Cerebellar cortex (tissue), 1 donor: ENCODE results near the gene GFM2.
"Not testable (repeated sequence)": the region's sequence is repeated elsewhere in the genome, so short reads cannot be mapped to it uniquely, and the experiment has no call there.

Experiments used
- DNase-seq: peaks from one replicate; pipeline ENCODE4 v3.0.0-alpha.2; 2015; ENCODE audit warnings: low spot score

GFM2 gene

DNA sequence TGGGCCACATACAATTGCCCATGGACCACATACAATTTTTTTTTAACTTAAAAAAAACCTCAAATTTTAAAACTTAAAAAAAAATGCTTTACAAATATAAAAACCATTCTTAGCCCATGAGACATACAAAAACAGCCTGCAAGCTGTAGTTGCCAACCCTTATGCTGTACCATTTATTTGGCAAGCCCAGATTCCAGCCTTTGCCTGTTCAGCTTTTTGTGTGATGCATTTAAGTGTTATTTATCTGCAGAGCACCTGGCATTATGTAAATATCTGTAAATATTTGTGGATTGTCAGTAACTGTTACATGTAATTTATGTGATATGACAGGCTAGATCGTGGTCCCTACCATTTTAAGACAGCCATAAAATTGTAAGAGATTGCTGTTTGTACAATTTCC, 49.3 kb downstream of the GFM2 start:
- no peak for DNase-seq

DNA sequence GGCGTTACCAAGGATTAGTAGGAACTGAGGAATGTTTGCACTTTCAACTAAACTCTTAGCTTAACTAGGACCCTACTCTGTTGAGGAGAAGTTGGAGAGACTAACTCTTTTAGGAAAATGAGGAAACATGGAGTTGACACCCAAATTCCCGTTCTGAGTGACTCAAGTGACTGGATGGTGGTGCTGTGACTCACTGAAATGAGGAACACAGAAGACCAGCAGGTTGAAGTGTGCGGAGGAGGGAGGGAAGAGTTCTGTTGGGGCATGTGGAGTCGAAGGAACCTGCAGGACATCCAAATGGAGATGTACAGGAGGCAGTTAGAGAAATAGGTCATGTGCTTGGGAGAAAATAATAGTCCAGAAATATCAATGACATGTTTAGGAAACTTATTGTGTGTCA, 73.7 kb downstream of the GFM2 start:
- DNase-seq = no peak

DNA sequence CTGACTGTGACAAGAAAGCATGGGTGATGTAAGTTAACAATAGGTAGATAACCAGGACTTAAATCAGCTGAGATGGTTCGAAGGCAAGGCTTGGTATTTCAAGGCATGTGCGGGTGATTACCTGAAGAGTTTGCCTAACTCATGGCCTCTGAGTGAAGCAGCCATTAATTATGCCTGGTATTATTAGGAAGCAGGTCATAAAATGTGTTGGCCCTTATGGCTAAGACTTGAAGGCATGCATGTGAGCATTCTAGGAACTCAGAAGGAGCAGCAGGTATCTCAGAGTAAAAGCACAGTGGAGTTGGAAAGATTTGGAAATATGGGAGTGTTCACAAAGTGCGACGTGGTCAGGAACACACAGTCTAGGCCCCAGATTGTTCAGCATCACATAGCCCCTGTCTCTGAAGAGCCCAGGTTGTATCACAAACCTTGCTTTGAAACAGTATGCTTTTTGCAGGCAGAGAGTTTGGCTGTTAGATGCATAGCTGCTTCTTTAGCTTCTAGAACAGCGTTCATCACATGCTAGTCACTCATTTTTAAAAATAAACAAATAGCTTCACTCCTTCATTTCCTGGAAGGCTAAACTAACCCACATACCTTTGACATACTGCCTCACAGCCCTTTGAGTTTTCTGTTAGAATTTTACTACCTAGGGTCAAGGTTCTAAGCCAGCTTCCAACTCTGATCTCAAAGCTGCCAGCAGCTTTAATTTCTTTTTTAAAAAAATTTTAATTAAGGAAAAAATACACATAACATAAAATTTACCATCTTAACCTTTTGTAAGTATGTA, 79.8 kb downstream of the GFM2 start:
- DNase-seq = peak; percentile 23

DNA sequence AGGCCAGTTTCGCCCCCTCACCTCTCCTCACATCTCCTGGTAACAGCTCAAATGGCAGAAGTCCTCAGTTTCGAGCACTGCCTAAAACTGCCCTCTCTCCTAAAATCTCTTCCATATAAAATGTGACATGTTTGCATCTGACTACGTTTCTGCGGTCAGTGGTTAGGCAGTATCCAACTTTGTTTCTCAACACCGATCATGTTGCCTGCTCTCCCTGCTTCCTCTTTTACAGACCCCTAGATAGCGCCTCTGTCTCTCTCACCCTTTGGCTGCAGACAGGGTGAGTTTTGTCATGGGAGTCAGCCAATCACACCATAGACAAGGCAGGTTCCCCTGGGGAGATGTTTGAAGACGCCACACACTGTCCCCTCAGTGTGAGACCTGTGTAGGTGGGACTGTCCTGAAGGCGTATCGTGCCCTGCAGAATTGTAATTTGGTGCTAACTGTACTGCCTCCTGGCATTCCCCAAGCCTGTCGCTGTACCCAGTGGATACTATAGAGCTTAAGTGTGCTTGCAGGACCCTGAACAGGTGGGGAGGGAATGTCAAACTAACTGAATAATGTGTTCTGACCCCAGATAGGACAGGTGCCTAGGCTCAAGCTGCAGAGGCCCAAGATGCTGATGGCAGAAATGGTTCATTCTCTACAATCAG, 80.8 kb downstream of the GFM2 start:
- peak; percentile 40 for DNase-seq

DNA sequence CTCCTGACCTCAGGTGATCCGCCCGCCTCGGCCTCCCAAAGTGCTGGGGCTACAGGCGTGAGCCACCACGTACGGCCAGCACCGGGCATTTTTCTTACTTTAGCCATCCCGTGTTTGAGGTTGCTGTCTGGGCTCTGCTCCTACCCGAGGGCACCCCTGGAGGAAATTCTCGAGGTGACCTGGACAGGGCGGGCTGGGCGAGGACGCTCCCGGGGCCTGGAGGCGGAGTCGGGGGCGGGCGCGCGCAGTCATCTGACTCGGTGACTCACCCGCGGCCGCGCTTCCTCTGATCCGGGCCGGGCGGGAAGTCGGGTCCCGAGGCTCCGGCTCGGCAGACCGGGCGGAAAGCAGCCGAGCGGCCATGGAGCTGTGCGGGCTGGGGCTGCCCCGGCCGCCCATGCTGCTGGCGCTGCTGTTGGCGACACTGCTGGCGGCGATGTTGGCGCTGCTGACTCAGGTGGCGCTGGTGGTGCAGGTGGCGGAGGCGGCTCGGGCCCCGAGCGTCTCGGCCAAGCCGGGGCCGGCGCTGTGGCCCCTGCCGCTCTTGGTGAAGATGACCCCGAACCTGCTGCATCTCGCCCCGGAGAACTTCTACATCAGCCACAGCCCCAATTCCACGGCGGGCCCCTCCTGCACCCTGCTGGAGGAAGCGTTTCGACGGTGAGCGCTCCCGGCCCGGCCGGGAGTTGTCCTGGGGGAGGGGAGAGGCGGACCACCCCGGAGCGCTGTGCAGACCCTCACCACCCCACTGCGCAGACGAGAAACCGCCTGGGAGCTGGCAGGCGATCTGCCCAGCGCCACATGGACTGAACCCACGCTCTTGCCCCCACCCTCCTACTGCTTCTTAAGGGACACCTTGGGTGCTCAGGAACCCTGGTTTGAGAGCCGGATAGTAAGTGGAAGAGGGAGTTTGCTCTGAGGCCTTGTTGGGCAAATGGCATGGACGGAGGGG, 81.7 kb downstream of the GFM2 start, which contains the start of gene HEXB:
TSS of gene HEXB (plus strand) at position 334 of the 952 bp plus-strand sequence. CDS start at position 362, 28 bp downstream.
- peak; percentile 83 for DNase-seq

DNA sequence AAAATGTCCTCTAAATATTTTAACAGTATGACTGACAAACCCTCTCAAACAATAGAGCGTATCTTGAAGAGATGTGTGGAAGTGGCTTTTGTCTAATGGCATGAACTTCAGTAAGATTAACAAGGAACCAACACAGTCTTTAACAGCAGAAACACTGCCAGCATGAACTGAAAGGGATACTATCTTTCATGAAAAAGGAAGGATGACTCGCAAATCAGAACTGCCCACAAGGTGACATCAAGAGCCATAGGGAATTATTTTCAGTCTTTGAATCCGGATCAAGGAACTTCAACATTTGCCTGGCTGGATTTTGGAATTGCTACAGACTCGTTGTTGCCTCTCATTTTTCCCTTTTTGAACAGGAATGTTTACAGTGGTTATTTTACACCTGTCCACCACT, 87.0 kb downstream of the GFM2 start:
- DNase-seq = no peak

DNA sequence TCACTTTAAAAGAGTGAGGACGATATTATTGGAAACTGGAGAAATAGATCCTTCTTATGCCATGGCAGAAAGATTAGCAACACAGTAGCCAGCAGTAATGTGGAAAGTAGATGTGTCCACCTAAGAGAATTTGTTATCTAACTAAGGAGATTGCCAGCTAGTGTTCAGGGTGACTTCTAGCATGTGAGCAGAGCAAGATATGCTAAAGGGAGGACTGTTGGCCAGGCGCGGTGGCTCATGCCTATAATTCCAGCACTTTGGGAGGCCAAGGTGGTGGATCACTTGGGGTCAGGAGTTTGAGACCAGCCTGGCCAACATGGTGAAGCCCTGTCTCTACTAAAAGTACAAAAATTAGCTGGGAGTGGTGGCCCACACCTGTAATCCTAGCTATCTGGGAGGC, 87.6 kb downstream of the GFM2 start:
- DNase-seq = not testable (repeated sequence)

DNA sequence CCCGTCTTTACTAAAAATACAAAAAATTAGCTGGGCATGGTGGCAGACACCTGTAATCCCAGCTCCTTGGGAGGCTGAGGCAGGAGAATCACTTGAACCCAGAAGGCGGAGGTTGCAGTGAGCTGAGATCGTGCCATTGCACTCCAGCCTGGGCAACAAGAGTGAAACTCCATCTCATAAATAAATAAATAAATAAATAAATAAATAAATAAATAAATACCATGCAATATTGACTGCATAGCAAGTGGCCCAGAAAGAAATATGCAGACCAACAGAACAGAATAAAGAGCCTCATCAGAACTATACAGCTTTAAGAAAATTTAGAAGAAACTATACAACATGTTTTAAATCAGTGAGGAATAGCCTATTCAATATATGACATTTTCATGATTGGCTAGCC, 88.8 kb downstream of the GFM2 start:
- DNase-seq = not testable (repeated sequence)

DNA sequence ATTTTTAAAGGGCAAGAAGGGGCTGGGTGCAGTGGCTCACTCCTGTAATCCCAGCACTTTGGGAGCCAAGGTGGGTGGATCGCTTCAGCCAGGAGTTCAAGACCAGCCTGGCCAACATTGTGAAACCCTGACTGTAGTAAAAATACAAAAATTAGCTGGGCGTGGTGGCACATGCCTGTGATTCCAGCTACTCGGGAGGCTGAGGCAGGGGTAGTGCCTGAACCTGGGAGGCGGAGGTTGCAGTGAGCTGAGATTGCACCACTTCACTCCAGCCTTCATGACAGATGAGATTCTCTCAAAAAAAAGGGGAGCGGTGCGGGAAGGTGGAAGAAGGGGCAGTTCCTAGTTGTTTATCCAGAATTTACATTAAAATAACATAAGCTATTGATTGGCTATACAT, 90.5 kb downstream of the GFM2 start:
- not testable (repeated sequence) for DNase-seq

DNA sequence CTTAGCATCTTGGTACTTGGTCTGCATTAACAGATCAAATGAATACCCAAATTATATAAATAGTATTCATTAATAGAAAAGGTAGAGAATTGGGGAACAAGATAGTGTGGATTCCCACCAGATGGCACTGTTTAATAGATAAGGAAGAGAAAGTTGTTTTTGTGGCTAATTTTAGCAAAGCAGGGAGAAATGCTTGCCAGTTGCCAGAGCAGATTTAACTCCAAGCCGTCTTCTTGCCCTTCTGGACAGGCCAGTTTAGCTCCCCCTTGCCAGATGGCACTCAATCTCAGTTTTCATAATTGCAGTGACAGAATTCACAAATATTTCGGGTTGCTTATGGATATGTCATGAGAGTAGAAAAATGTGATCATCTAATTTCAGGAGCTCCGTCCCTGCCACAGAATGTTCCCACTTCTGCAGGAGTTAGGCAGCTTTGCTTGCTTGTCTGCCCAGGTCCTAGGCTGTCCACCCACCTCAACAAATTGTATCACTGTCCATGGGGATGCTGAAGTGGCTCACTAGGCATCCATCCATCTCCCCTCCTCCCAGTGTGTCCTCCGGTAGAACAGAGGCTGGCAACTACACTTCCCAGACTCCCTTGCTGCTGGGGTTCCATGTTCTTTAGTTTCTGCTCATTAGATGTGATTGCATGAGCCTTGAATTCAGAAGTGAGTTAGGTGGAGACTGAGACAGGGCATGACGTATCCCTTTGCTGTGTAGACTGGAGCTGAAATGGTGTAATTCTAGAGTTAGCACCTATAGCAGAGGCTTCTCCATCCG, 93.7 kb downstream of the GFM2 start:
- DNase-seq = peak; percentile 93

DNA sequence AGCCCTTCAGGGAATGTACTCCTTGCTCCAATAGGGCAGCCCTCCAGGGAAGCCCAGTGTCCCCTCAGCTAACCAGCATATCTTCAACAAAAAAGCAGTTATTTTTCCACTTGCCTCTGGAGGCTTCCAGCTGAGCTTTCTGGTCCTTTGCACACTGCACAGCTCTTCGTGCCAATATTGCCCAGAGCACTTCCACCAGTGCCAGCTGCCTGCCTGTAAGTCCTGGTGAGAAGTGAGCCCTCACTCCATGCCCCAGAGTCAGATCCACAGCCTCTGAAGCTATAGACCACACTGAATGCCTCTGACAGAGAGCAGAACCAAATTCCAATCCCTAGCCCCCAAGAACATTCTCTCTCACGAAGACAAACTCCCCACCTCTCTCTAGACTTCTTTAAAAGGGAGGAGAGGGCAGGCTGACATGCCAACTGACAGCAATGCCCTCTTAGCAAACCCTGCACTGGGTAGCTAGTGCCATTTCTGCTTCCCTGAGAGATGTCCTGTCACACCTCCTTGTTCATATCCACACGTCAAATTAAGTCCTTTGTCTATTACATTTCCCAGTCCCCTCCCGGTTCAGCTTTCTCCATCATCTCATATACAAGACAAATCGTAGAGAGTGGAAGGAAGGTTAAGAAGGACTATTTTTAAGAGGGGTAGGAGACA, 94.6 kb downstream of the GFM2 start:
- DNase-seq = peak; percentile 37
